Fibroblast of mammary gland (primary cell): Measurements from ENCODE around the gene COG3.

Experiments
- DNase-seq: peaks from one replicate; pipeline ENCODE4 v3.0.0-alpha.2; 2010; ENCODE audit warnings: low read depth
- H3K4me3 ChIP-seq: 2 replicates; pipeline ENCODE4 v1.5.1; 2011; ENCODE audit warnings: low read depth, mild to moderate bottlenecking, low read length, moderate library complexity; ENCODE audit not compliant: control insufficient read depth
- TF ChIP-seq, protein P1 (sequence below): conservative IDR thresholded peaks from 2 replicates; pipeline ENCODE4 v1.5.1; 2011; ENCODE audit warnings: low read depth, low read length, inconsistent platforms; ENCODE audit not compliant: control insufficient read depth, insufficient read depth

The COG3 gene

DNA sequence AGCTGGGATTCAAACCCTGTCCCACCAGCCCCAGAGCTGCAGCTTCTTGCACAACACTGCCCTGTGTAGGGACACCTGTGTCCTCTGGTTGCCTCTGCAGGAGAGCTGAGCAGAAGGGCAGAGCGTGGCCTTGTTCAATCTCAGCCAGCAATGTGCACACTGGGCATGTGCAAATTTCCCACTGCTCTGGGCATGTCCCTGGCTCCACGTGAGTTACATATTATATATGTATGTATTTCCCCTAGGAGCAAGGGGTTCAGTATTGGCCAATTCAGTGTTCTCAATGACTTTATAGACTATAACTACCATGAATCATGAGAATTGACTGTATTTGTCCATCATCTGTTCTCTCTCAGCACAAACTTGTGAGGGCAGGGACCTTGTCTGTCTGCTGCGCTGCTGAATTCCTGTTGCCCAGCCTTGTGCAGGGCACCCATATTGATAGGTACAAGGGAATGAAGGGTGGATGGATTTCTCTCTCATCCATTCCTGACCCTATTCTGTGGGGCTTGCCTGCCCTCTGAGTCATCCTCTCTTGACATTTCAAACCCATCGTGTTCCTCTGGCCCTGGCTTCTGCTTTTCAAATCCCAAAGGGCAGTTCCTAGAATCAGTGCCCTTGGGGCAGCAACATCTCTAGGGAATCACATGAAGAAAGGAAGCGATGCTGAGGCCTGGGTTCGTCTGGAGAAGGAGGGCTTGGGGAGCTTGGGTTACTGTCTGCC, 81.1 kb downstream of the COG3 start:
- DNase-seq: no peak
- TF ChIP-seq, protein P1, sequence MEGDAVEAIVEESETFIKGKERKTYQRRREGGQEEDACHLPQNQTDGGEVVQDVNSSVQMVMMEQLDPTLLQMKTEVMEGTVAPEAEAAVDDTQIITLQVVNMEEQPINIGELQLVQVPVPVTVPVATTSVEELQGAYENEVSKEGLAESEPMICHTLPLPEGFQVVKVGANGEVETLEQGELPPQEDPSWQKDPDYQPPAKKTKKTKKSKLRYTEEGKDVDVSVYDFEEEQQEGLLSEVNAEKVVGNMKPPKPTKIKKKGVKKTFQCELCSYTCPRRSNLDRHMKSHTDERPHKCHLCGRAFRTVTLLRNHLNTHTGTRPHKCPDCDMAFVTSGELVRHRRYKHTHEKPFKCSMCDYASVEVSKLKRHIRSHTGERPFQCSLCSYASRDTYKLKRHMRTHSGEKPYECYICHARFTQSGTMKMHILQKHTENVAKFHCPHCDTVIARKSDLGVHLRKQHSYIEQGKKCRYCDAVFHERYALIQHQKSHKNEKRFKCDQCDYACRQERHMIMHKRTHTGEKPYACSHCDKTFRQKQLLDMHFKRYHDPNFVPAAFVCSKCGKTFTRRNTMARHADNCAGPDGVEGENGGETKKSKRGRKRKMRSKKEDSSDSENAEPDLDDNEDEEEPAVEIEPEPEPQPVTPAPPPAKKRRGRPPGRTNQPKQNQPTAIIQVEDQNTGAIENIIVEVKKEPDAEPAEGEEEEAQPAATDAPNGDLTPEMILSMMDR: no peak
- H3K4me3 ChIP-seq: no peak overlapping the region

DNA sequence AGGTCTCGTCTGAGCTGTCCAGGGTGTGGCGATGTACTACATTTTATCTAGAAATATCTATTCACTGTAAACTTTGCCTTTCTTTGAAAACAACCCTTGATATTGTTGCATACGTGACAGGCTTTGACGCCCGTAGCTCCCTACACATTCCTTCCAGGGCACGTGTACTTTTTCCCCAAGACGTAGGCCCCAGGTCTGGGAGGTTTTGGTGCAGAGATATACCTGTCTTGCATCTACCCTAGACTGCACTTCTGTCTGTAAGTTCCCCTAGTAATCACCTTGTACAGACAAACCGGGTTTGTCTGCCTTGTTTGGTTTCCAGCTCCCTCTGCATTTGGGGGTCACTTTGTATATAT, 81.6 kb downstream of the COG3 start:
- no peak for DNase-seq
- TF ChIP-seq, protein P1: no peak
- no peak overlapping the region for H3K4me3 ChIP-seq

DNA sequence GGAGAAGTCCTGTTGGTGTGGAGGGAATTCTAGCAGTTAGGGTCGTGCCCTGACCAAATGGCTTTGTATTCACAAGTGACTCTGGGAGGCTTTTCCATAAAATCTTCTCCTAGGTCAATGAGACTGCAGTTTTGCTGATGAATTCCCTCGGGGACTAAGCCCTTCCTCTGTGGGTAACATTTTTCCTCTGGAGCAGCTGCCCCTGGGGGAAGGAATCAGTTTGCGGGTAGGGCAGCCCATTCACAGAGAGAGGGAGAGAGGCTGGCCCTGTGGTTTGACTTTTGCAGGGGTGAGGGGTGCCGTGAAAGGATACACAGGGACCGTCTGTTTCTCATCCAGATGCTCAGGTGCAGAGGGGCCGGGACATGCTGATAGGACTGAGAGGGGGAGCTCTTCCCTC, 83.5 kb downstream of the COG3 start:
- H3K4me3 ChIP-seq: no peak overlapping the region
- TF ChIP-seq, protein P1: no peak
- DNase-seq: no peak

DNA sequence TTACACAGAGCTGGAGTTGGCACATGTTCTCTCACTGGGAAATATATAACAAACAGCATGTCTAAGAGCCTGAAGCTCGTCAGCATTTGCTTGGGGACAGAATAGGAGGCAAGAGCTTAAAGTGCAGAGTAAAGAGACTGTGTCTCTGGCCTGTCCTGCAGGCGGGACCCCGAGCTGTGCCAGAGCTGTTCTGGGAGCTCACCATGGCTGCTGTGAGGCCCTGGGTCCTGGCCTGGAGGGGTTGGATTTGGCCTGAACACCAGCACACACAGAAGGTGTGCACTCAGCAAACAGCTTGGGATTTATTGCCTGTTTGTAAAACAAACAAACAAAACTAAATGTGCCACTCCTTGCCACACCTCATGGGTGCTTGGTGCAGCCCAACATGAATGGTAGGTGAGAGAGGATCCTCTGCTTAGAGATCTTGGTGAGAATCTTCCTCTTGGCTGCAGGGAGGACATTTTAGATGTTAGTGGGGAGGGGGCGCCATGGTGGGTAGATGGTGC, 89.9 kb downstream of the COG3 start:
- TF ChIP-seq, protein P1: no peak
- H3K4me3 ChIP-seq: no peak overlapping the region
- DNase-seq: no peak

DNA sequence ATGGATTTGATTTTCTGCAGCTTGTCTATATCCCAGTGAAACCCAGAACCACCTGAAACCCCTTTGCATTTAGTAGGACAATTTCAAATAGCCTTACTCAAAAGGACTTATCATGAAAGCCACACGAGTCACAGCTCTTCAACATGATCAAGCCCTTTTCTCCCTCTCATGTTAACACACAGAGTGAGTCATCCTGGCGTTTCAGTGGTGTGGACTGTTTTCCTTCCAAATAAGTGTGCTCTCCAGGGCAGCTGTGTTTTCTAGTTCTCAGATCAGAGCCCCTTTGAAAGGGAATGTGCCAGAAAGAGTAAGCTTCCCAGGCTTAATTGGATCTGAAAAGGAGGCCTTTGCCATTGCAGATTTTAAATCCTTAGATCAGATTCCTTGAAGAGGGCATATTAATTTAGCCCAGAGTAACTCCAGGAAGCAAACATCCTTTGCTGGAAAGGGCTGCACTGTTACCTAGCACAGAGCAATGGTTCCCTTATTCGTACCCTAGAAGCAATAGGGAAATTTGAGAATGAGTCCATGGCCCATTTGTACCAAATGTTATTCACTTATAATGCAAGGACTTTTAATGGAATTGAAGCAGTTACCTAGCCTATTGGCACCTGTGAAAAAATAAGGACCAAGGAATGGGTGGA, 99.5 kb downstream of the COG3 start:
- DNase-seq: peak; percentile 77
- TF ChIP-seq, protein P1: no peak
- H3K4me3 ChIP-seq: no peak overlapping the region

DNA sequence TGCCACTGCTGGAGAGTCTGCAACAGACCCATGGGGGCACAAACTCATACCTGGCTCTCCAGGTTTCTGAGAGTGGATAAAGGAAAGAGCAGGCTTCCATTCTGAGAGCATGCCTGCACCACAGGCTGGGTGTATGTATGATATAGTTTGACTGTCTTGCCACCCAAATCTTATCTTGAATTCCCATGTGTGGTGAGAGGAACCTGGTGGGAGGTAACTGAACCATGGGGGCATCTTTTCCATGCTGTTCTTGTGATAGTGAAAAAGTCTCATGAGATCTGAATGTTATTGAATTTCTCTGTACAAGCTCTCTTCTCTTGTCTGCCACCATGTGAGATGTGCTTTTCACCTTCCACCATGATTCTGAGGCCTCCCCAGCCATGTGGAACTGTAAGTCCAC, 100.6 kb downstream of the COG3 start:
- H3K4me3 ChIP-seq: no peak overlapping the region
- TF ChIP-seq, protein P1: no peak
- DNase-seq: no peak
